GM15510 (cell line): ENCODE measurements around the gene ID1.

Experiments used
- POLR2A ChIP-seq: IDR thresholded peaks from 3 replicates; pipeline ENCODE4 v1.6.1; 2011; ENCODE audit warnings: borderline replicate concordance; ENCODE audit not compliant: insufficient read length; ENCODE audit errors: extremely low read depth

Gene ID1

GRCh38 chr20:31606804-31607639 is 1.9 kb downstream of the ID1 start:
- TF ChIP-seq POLR2A = no peak

- no peak for TF ChIP-seq POLR2A
These were observed 2.7 kb downstream of the ID1 start for GRCh38 chr20:31607640-31608250.

GRCh38 chr20:31608251-31608945 is 3.3 kb downstream of the ID1 start:
- TF ChIP-seq POLR2A = no peak

- TF ChIP-seq POLR2A = no peak
These were observed 10.3 kb downstream of the ID1 start for GRCh38 chr20:31615416-31615815.

- no peak for TF ChIP-seq POLR2A
These were observed 12.5 kb downstream of the ID1 start for GRCh38 chr20:31617432-31618104.

- no peak for TF ChIP-seq POLR2A
These were observed 15.2 kb downstream of the ID1 start for GRCh38 chr20:31620246-31620645.

- no peak for TF ChIP-seq POLR2A
These were observed 25.2 kb downstream of the ID1 start for GRCh38 chr20:31630187-31630790.

GRCh38 chr20:31632548-31633338 is 27.7 kb downstream of the ID1 start:
- no peak for TF ChIP-seq POLR2A

GRCh38 chr20:31633339-31633914 is 28.3 kb downstream of the ID1 start:
- no peak for TF ChIP-seq POLR2A

- TF ChIP-seq POLR2A = no peak
These were observed 32.6 kb downstream of the ID1 start, which contains the start of gene COX4I2 for GRCh38 chr20:31637660-31638059. Gene COX4I2 (plus strand): TSS chr20:31637912. CDS start chr20:31639018, 1,106 bp downstream.

- no peak for TF ChIP-seq POLR2A
These were observed 33.2 kb downstream of the ID1 start for GRCh38 chr20:31638317-31638716.

- no peak for TF ChIP-seq POLR2A
These were observed 33.7 kb downstream of the ID1 start for GRCh38 chr20:31638816-31639215.

GRCh38 chr20:31640259-31640658 is 35.2 kb downstream of the ID1 start:
- TF ChIP-seq POLR2A = no peak
